Activated CD8-positive, alpha-beta T cell treated with anti-CD3 and anti-CD28 coated beads for 36 hours (primary cell): Measurements from ENCODE around the gene MYORG. TPM values are rescaled to one million over a fixed set of nuclear protein-coding genes. Genes with fewer than 3 reads are reported as not detected.

Source experiments
- ATAC-seq: fragments of 200-7000 bp; cut with Tn5 transposase; one replicate; pipeline ENCODE4 v1.10.0; 2021; ENCODE audit warnings: mild to moderate bottlenecking, moderate library complexity
- CTCF ChIA-PET: fragments of 350-600 bp; sonication (Branson Sonifier 250); formaldehyde crosslinking; loops from one replicate; lab custom pipeline; 2021; ENCODE audit warnings: antibody characterized with exemption; lab: Charles Lee
- POLR2A ChIA-PET: fragments of 350-600 bp; sonication (Branson Sonifier 250); formaldehyde crosslinking; loops from one replicate; lab custom pipeline; 2021; ENCODE audit warnings: antibody characterized with exemption; lab: Charles Lee
- DNase-seq: peaks from one replicate; pipeline ENCODE4 v3.0.0-alpha.2; 2020
- H3K27ac Mint-ChIP-seq: one replicate; pipeline ENCODE4 v1.8.0; 2021; ENCODE audit warnings: mild to moderate bottlenecking, mixed read lengths
- H3K27me3 Mint-ChIP-seq: one replicate; pipeline ENCODE4 v1.8.0; 2021; ENCODE audit warnings: mixed read lengths
- H3K36me3 Mint-ChIP-seq: one replicate; pipeline ENCODE4 v1.8.0; 2021; ENCODE audit warnings: low read depth, mixed read lengths
- H3K4me1 Mint-ChIP-seq: one replicate; pipeline ENCODE4 v1.8.0; 2021; ENCODE audit warnings: low read depth, mixed read lengths
- H3K4me3 Mint-ChIP-seq: one replicate; pipeline ENCODE4 v1.8.0; 2021; ENCODE audit warnings: mild to moderate bottlenecking, moderate library complexity, mixed read lengths
- H3K9me3 Mint-ChIP-seq: one replicate; pipeline ENCODE4 v1.8.0; 2021; ENCODE audit warnings: mixed read lengths
- CTCF ChIP-seq: fragments of 200-600 bp; IDR thresholded peaks from one replicate; pipeline ENCODE4 v1.8.0; 2022; ENCODE audit warnings: antibody characterized with exemption, mild to moderate bottlenecking
- intact Hi-C: fragments of 100-400 bp; cut with micrococcal nuclease; formaldehyde crosslinking; loops from one replicate; pipeline ENCODE4 v1.10.0; 2022
- total RNA-seq, 2 experiments: library from RNA; stranded (reverse); gene quantifications; one replicate each; pipeline ENCODE4 v1.2.3, GENCODE V29; 2021

Gene MYORG
- total RNA-seq, 2 experiments from 2014 or later = 4.1 to 5.5 TPM

- no peaks in the 10 kb centered on the region for H3K9me3 Mint-ChIP-seq
- POLR2A ChIA-PET = interaction anchor here (0.7 kb wide), 1 partner anchor 76 kb away, joined by 3 read pairs; no protein-coding TSS in a partner anchor
- no peaks in the 10 kb centered on the region for H3K4me1 Mint-ChIP-seq
- CTCF ChIA-PET = interaction anchor here (0.6 to 4.2 kb wide), 75 partner anchors 9 to 1258 kb away, joined by 3 to 90 read pairs (median 4); partner anchors contain the start of genes CCL21, CNTFR, DNAI1 and ENHO
- no peak overlapping the region for H3K27ac Mint-ChIP-seq
- DNase-seq (peak; percentile 69), ATAC-seq (peak; percentile 45)
- intact Hi-C loops = no loop called here
- no peaks in the 10 kb centered on the region for H3K36me3 Mint-ChIP-seq
- H3K27me3 Mint-ChIP-seq = no peaks in the 10 kb centered on the region
- H3K4me3 Mint-ChIP-seq = no peak overlapping the region
- TF ChIP-seq CTCF = peak; percentile 100
These were observed 27.1 kb upstream of the MYORG start for GRCh38 chr9:34403554-34404380.

- no peak for ATAC-seq
- intact Hi-C loops = no loop called here
These were observed 24.2 kb upstream of the MYORG start for GRCh38 chr9:34400686-34401602.

GRCh38 chr9:34400275-34400674 lies 23.6 kb upstream of the MYORG start:
- Mint-ChIP-seq H3K36me3 (no peaks in the 10 kb centered on the region), H3K9me3 (no peaks in the 10 kb centered on the region), H3K27ac (no peak overlapping the region), H3K4me3 (no peak overlapping the region), H3K27me3 (no peaks in the 10 kb centered on the region), H3K4me1 (no peaks in the 10 kb centered on the region)
- intact Hi-C loops = no loop called here
- ATAC-seq = no peak
- TF ChIP-seq CTCF = no peak
- ChIA-PET POLR2A (no interaction called here), CTCF (interaction anchor here (2.0 kb wide), 1 partner anchor 204 kb away, joined by 7 read pairs; no protein-coding TSS in a partner anchor)
- DNase-seq = no peak

More at GRCh38 chr9:34400686-34401602, 24.2 kb upstream of the MYORG start:
- H3K4me3 Mint-ChIP-seq = no peak overlapping the region
- no peak for TF ChIP-seq CTCF
- POLR2A ChIA-PET = no interaction called here
- no peak for DNase-seq
- no peaks in the 10 kb centered on the region for H3K9me3 Mint-ChIP-seq
- no peaks in the 10 kb centered on the region for H3K27me3 Mint-ChIP-seq
- H3K36me3 Mint-ChIP-seq = no peaks in the 10 kb centered on the region
- H3K27ac Mint-ChIP-seq = no peak overlapping the region
- H3K4me1 Mint-ChIP-seq = no peaks in the 10 kb centered on the region
- CTCF ChIA-PET = interaction anchor here (2.0 kb wide), 1 partner anchor 203 kb away, joined by 7 read pairs; no protein-coding TSS in a partner anchor

- Mint-ChIP-seq H3K27me3 (no peaks in the 10 kb centered on the region), H3K4me3 (no peak overlapping the region), H3K9me3 (no peaks in the 10 kb centered on the region), H3K27ac (no peak overlapping the region), H3K4me1 (no peaks in the 10 kb centered on the region), H3K36me3 (no peaks in the 10 kb centered on the region)
- CTCF ChIA-PET = interaction anchor here (2.0 kb wide), 1 partner anchor 204 kb away, joined by 7 read pairs; no protein-coding TSS in a partner anchor
- DNase-seq = no peak
- no peak for TF ChIP-seq CTCF
- no peak for ATAC-seq
- intact Hi-C loops = no loop called here
- POLR2A ChIA-PET = no interaction called here
These were observed 23.0 kb upstream of the MYORG start for GRCh38 chr9:34399729-34400128.
